Breast epithelium (tissue), 3 donors: ENCODE measurements around the gene UBAP1L.
"Not testable (repeated sequence)": the region's sequence is repeated elsewhere in the genome, so short reads cannot be mapped to it uniquely, and the experiment has no call there.

Experiments used
- CTCF ChIP-seq, 3 donors: fragments of 450-650 bp; IDR thresholded peaks; one replicate each; pipeline ENCODE4 v1.5.1; 2016 to 2017; ENCODE audit warnings: antibody characterized with exemption in 3 of 3, mild to moderate bottlenecking in 3 of 3, moderate library complexity in 3 of 3
- POLR2A ChIP-seq: fragments of 450-650 bp; IDR thresholded peaks from one replicate; pipeline ENCODE4 v1.6.1; 2016; ENCODE audit warnings: antibody characterized with exemption, mild to moderate bottlenecking, moderate library complexity

GRCh38 chr15:65138631-65139030 is 23.6 kb upstream of the UBAP1L start:
- TF ChIP-seq CTCF (IDR thresholded peaks at IDR 0.05); POLR2A: not testable (repeated sequence)
